Fibroblast of peridontal ligament (primary cell): ENCODE data around the gene ADGRG3.

ENCODE experiments used
- DNase-seq: peaks from one replicate; pipeline ENCODE4 v3.0.0-alpha.2; 2010; ENCODE audit errors: extremely low read depth

The ADGRG3 gene

GRCh38 chr16:57645691-57646387, 22.3 kb upstream of the ADGRG3 start:
- no peak for DNase-seq

GRCh38 chr16:57646388-57647039, 21.6 kb upstream of the ADGRG3 start:
- DNase-seq, result no peak

GRCh38 chr16:57647136-57647875, 20.8 kb upstream of the ADGRG3 start:
- DNase-seq, result no peak

- DNase-seq, result no peak
Measured at GRCh38 chr16:57648125-57648524, 20.0 kb upstream of the ADGRG3 start.

- peak; percentile 70 for DNase-seq
Measured at GRCh38 chr16:57648581-57649442, 19.3 kb upstream of the ADGRG3 start.

GRCh38 chr16:57649443-57649751, 18.7 kb upstream of the ADGRG3 start:
- DNase-seq, result no peak

- DNase-seq, result no peak
Measured at GRCh38 chr16:57649846-57650245, 18.3 kb upstream of the ADGRG3 start.

GRCh38 chr16:57651344-57652333, 16.5 kb upstream of the ADGRG3 start:
- DNase-seq, result no peak

GRCh38 chr16:57652695-57653471, 15.2 kb upstream of the ADGRG3 start:
- no peak for DNase-seq

GRCh38 chr16:57653936-57654335, 14.2 kb upstream of the ADGRG3 start:
- no peak for DNase-seq

GRCh38 chr16:57656342-57656955, 11.7 kb upstream of the ADGRG3 start:
- DNase-seq, result no peak

GRCh38 chr16:57657228-57657627, 10.9 kb upstream of the ADGRG3 start:
- no peak for DNase-seq

GRCh38 chr16:57658130-57658877, 9.8 kb upstream of the ADGRG3 start:
- DNase-seq, result no peak

- no peak for DNase-seq
Measured at GRCh38 chr16:57658878-57659674, 9.0 kb upstream of the ADGRG3 start.

- no peak for DNase-seq
Measured at GRCh38 chr16:57660715-57661463, 7.2 kb upstream of the ADGRG3 start.

- DNase-seq, result no peak
Measured at GRCh38 chr16:57661510-57661909, 6.6 kb upstream of the ADGRG3 start.
